RWPE2 (cell line): Measurements from ENCODE around the gene CARD10.

Experiments used
- ATAC-seq: fragments of 200-7000 bp; cut with Tn5 transposase; 3 replicates; pipeline ENCODE4 v1.9.1; 2021; ENCODE audit warnings: low read depth
- DNase-seq: peaks from one replicate; pipeline ENCODE4 v3.0.0-alpha.2; 2020; ENCODE audit warnings: low spot score
- H3K27ac ChIP-seq: fragments of 450-650 bp; 2 replicates; pipeline ENCODE4 v1.5.1; 2017; ENCODE audit warnings: mild to moderate bottlenecking; ENCODE audit not compliant: poor library complexity, severe bottlenecking
- H3K27me3 ChIP-seq: fragments of 250-450 bp; sonication (Bioruptor Pico); 2 replicates; pipeline ENCODE4 v1.5.1; 2021; ENCODE audit warnings: mild to moderate bottlenecking, moderate library complexity; ENCODE audit not compliant: insufficient read depth, poor library complexity, severe bottlenecking
- H3K36me3 ChIP-seq: fragments of 250-450 bp; sonication (Bioruptor Pico); 2 replicates; pipeline ENCODE4 v1.5.1; 2020; ENCODE audit warnings: low read depth, mild to moderate bottlenecking, moderate library complexity
- H3K4me1 ChIP-seq: fragments of 250-450 bp; sonication (Bioruptor Pico); 2 replicates; pipeline ENCODE4 v1.5.1; 2021; ENCODE audit warnings: mild to moderate bottlenecking, moderate library complexity; ENCODE audit not compliant: insufficient read depth, poor library complexity, severe bottlenecking
- H3K4me3 ChIP-seq: fragments of 250-450 bp; sonication (Bioruptor Pico); 2 replicates; pipeline ENCODE4 v1.5.1; 2021; ENCODE audit warnings: mild to moderate bottlenecking, moderate library complexity; ENCODE audit not compliant: severe bottlenecking
- H3K9me3 ChIP-seq: fragments of 250-450 bp; sonication (Bioruptor Pico); 2 replicates; pipeline ENCODE4 v1.5.1; 2021; ENCODE audit warnings: mild to moderate bottlenecking, moderate library complexity; ENCODE audit not compliant: severe bottlenecking
- CTCF ChIP-seq: fragments of 450-650 bp; IDR thresholded peaks from one replicate; pipeline ENCODE4 v1.5.1; 2017; ENCODE audit warnings: mild to moderate bottlenecking, moderate library complexity; ENCODE audit not compliant: poor library complexity, severe bottlenecking

Gene CARD10

GRCh38 chr22:37503850-37504249, 15.4 kb downstream of the CARD10 start:
- Histone ChIP-seq H3K27me3 (no peaks in the 10 kb centered on the region), H3K4me3 (no peak overlapping the region), H3K4me1 (peaks cover 43% of the 10 kb centered on the region), H3K36me3 (peaks cover 94% of the 10 kb centered on the region), H3K9me3 (no peaks in the 10 kb centered on the region), H3K27ac (peak overlapping the region; percentile 77)
- DNase-seq (no peak), ATAC-seq (no peak)
- no peak for TF ChIP-seq CTCF

- Histone ChIP-seq H3K4me3 (no peak overlapping the region), H3K36me3 (peaks cover 90% of the 10 kb centered on the region), H3K4me1 (peaks cover 36% of the 10 kb centered on the region), H3K27me3 (no peaks in the 10 kb centered on the region), H3K9me3 (no peaks in the 10 kb centered on the region), H3K27ac (peak overlapping the region; percentile 77)
- DNase-seq, result no peak
- no peak for TF ChIP-seq CTCF
- no peak for ATAC-seq
Observed at GRCh38 chr22:37503183-37503683, 16.0 kb downstream of the CARD10 start.

- Histone ChIP-seq H3K4me1 (peaks cover 41% of the 10 kb centered on the region), H3K27ac (peak overlapping the region; percentile 77), H3K27me3 (no peaks in the 10 kb centered on the region), H3K9me3 (no peaks in the 10 kb centered on the region), H3K4me3 (no peak overlapping the region), H3K36me3 (peaks cover 90% of the 10 kb centered on the region)
- ATAC-seq (peak; percentile 82), DNase-seq (peak; percentile 93)
- no peak for TF ChIP-seq CTCF
Observed at GRCh38 chr22:37502342-37503182, 16.7 kb downstream of the CARD10 start.

GRCh38 chr22:37501610-37502341, 17.4 kb downstream of the CARD10 start:
- Histone ChIP-seq H3K9me3 (no peaks in the 10 kb centered on the region), H3K27me3 (no peaks in the 10 kb centered on the region), H3K27ac (peak overlapping the region; percentile 77), H3K4me1 (peaks cover 47% of the 10 kb centered on the region), H3K4me3 (no peak overlapping the region), H3K36me3 (peaks cover 88% of the 10 kb centered on the region)
- ATAC-seq, result peak; percentile 57
- no peak for TF ChIP-seq CTCF
- no peak for DNase-seq
